Dedifferentiated amniotic fluid mesenchymal stem cell (primary cell): ENCODE data around the gene SUPT5H.
"Not testable (repeated sequence)": the region's sequence is repeated elsewhere in the genome, so short reads cannot be mapped to it uniquely, and the experiment has no call there.

ENCODE experiments used
- DNase-seq: peaks from one replicate; pipeline ENCODE4 v3.0.0-alpha.2; 2016; ENCODE audit errors: extremely low spot score

SUPT5H gene

DNA sequence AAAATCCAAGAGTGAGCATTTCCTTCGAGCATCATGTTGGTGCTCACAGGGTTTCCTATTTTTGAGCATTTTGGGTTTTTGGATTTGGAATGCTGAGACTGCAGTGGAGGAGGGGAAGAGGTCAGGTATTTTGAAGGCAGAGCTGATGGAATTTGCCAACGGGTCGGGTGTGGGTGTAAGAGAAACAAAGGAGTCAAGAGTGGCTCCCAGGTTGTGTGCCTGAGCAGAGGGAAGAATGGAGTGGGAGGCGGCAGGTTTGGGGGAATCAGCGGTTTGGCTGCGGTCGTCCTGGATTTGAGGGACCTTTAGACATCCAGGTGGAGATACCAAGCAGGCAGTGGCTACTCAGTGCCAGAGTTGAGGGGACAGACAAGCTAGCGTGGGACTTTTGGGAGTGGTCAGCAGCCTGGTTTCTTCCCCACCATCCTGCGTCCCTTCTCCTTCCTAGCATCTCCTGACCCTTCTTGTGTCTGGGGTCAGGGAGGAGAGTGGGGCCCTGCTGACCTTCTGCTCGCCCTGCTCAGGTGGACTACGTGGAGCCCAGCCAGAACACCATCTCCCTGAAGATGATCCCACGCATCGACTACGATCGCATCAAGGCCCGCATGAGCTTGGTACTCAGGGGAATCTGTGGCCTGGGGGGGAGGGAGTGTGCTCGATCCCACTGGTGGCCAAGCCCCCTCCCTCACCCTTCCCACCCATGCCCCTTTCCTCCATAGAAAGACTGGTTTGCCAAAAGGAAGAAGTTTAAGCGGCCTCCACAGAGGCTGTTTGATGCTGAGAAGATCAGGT, 20.8 kb downstream of the SUPT5H start:
- no peak for DNase-seq

DNA sequence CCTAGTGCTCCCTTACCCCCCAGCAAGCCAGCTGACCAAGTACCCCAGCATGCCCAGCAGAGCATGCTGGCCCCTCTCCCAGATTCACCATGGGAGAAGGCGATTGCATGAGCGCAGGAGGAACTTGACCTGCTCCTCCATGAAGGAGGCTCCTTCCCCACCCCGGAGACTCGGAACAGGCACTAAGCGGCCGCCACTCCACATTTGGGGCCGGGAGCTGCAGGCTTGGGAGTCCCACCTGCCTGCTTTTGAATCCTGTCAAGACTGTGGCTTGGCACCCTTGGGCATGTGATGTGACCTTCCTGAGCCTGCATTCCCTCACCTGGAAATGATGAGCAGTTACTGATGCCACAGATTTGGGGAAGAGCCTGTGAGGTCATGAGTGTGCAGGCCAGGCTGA, 22.6 kb downstream of the SUPT5H start:
- DNase-seq, result no peak

DNA sequence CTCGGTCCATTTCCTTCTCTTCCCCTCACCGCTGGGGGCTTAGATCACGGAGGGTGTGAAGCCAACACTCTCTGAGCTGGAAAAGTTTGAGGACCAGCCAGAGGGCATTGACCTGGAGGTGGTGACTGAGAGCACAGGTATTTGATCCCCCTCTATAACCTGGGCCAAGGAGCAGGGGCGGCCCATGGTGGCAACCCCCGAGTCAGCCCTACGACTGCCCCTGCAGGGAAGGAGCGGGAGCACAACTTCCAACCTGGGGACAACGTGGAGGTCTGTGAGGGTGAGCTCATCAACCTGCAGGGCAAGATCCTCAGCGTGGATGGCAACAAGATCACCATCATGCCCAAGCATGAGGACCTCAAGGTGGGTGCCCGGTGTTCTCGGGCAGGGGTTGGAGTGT, 23.7 kb downstream of the SUPT5H start:
- DNase-seq, result no peak

DNA sequence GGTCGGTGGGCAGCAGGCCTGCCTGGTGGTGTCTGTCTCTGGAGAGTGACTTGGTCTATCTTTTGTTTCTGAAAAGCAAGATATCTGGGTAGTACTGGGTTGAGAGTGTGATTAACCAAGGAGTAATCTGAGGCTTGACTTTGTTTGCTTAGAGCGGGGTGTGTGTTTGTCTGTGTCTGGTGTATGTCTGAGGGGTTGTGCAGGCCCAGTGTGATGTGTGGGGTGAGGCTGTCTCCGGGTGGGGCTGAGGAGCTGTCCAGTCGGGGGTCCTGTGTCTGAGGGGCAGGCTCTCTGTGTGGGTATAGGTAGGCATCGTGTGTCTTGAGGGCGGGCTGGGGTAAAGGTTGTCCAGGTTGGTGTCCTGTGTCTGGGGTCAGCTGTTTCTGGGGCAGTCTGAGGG, 24.2 kb downstream of the SUPT5H start:
- no peak for DNase-seq

DNA sequence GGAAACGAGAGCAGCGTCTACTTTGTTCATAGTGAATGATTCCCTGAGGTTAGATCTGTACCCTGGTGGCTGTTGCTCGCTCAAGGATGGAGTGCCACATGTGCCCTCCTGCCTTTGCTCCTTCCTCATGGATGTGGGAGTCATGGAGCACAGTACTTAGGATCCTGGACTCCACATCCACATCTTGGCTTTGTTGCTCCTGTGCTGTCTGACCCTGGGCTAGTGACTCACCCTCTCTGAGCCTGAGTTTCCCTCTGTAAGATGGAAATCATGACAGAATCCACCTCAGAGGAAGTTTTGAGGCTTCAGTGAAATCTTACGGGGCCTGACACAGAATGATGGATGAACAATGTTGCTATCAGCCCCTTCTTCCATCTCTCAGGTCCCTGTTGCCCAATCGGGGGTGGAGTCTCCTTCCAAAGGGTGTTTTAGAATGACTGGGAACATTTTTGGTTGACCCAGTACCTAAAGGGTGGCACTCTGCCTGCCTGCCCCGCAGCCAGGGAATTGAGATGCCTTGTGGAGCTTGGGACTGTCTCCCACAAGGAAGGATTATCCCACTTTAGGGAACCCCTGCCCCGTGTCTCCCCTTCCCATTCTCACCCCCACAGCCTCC, 25.4 kb downstream of the SUPT5H start:
- no peak for DNase-seq

DNA sequence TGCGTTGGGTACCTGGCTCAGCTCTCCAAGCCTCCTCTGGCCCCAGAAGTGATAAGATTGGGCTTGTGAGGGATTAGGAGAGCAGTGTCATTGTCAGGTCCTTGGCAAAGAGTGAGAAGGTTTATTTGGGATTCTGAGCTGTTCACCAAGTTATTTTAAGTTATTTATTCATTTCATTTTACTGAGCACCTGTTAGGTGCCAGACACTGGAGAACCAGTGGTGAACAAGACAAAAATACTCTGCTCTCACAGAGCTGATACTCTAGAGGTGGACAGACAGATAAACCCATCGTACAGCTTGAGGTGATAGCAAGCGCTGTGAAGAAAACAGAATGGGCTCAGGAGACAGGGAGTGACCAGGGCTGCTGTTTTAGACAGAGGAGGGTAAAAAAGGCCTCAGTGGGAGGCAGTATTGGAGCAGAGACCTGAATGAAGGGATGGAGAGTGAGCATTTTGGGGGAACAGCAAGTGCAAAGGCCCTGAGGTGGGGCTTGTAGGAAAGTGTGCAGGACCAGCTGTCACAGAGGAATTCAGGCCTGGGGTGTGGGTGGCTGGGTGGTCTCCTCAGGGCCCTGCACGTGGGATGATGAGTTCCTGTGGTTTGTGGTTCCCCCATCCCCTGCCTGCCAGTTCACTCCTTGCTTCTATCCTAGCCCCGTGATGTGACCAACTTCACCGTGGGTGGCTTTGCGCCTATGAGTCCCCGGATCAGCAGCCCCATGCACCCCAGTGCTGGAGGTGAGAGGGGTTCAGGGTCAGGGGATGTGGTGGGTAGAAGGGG, 26.6 kb downstream of the SUPT5H start:
- DNase-seq, result no peak

DNA sequence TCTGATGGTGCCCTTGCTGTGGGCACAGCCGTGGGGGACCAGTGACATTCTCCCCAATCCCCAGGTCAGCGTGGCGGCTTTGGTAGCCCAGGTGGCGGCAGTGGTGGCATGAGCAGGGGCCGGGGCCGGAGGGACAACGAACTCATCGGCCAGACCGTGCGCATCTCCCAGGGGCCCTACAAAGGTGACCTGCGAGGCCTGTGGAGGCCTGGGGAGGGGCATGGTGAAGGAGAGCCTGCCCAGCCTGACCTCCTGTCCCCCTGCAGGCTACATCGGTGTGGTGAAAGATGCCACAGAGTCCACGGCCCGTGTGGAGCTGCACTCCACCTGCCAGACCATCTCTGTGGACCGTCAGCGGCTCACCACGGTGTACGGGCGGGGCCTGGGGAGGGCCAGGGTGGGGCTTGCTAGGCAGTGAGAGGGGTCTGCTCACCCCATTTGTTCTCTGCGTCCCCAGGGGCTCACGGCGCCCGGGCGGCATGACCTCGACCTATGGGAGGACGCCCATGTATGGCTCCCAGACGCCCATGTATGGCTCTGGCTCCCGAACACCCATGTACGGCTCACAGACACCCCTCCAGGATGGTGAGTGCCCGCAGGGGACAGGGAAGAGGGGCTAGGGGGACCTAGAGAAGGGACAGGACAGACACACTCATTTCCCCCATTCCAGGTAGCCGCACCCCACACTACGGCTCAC, 27.5 kb downstream of the SUPT5H start:
- no peak for DNase-seq

DNA sequence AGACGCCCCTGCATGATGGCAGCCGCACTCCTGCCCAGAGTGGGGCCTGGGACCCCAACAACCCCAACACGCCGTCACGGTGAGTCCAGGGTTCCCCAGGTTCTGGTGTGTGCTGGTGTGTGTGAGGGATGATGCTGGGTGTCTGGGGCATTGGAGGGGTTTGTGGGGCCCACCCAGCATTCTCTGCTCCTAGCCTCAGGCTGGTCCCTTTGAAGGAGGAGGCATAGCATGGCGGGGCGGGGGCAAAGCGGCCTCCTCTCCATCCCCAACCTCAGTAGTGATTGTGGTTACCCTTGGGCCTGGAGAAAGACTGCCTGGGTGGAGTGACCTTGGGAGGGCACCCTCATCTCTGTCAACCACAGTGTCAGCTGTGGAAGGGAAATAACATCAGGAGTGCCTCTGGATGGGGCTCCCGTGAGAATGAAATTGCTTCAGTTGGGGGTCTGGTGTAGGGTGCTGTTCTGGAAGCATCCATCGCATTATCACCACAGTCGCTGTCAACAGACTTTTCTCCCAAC, 28.1 kb downstream of the SUPT5H start:
- DNase-seq, result no peak

DNA sequence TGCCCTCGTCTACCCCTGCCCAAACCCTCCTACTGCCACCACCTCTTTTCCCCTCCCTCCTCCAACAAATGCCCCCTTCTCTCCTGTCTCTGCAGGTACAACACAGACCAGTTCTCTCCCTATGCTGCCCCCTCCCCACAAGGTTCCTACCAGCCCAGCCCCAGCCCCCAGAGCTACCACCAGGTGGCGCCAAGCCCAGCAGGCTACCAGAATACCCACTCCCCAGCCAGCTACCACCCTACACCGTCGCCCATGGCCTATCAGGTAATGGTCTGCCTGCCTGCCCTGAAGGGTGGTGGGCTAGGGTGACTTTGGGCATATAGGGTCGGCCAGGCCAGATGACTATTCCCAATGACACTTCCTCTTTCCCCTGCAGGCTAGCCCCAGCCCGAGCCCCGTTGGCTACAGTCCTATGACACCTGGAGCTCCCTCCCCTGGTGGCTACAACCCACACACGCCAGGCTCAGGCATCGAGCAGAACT, 28.8 kb downstream of the SUPT5H start:
- no peak for DNase-seq

DNA sequence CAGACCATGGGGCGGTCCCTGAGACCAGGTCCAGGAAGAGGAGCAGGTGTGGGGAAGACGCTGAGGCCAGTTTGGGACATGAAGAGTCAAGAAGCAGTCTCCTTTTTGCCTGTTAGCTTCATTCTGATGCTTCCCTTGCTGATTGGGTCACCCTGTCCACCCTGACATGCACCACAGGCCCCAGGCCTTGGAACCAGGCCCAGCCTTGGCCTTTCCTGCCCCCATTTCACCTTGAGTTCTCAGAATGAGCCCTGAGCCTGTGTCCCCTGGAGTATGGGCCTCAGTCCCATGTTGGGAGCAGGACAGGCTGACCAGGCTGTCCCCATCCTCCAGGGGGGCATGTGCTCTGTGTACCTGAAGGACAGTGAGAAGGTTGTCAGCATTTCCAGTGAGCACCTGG, 30.4 kb downstream of the SUPT5H start:
- DNase-seq, result no peak

DNA sequence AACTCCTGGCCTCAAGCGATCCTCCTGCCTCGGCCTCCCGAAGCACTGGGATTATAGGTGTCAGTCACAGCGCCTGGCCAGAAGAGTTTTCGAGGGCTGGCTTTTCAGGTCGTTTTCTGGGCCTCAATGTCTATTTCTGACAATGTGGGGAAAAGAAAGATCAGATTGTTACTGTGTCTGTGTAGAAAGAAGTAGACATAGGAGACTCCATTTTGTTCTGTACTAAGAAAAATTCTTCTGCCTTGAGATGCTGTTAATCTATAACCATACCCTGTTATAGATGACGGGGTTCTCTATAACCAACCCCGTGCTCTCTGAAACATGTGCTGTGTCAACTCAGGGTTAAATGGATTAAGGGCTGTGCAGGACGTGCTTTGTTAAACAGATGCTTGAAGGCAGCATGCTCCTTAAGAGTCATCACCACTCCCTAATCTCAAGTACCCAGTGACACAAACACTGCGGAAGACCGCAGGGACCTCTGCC, 34.0 kb downstream of the SUPT5H start:
- DNase-seq, result not testable (repeated sequence)

DNA sequence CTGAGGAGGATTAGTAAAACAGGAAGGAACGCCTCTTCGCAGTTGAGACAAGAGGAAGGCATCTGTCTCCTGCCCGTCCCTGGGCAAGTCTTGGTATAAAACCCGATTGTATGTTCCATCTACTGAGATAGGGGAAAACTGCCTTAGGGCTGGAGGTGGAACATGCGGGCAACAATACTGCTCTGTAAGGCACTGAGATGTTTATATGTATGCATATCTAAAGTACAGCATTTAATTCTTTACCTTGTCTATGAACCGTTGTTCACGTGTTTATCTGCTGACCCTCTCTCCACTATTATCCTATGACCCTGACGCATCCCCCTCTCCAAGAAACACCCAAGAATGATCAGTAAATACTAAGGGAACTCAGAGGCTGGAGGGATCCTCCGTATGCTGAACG, 34.5 kb downstream of the SUPT5H start:
- DNase-seq, result no peak

DNA sequence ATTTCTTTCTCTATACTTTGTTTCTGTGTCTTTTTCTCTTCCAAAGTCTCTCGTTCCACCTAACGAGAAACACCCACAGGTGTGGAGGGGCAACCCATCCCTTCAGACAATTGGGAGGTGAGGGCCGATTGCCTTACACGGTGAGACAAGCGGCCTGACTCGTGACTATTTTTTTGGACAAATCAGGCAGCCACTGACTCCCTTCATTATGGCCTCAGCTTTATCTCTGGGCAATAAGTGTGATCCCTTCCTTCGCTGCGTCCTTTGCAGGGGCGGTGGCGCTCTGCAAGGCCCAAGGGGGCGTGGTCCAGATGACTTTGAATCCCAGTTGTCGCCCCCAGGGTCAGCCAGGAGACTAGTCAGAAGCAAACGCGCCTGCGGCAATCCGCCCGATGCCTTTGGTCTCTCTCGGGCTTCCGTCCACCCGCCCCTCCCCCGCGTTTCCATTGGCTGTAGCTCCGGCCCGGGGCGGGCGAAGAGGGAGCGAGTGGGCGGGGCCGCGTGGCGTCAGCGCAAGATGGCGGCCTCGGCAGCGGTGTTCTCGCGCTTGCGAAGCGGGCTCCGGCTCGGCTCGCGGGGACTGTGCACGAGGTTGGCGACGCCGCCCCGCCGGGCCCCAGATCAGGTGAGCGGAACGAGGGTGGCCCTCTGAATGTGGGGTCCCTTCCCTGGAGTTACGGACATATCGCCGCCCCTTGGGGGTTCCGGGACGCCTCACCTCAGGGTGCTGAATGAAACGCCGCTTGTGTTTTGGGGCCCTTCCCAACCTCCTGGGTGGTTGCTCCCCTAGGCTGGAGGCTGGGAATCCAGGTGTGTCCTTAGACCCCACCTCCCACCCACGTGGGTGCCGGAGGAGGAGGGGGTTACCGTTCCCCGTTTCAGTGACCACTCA, 35.2 kb downstream of the SUPT5H start, which contains the start of gene TIMM50:
Gene TIMM50 (plus strand): TSS at position 502 of the 892 bp plus-strand sequence. CDS start 16 bp downstream, at position 518.
- peak; percentile 96 for DNase-seq

DNA sequence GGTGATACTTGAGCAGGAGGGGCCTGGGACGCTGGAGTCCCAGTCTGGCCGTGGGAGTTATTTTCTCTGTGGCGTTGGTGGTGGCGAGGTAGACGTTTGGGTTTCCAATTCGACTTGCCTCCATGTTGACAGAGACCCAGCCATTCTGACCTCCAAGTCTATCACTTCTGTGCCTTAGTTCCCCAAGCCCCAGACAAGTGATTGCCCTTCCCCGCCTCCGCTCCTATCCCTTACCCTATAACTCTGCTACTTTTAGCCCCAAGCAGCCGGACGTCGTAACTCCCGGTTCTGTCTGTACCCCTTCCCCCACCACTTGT, 35.8 kb downstream of the SUPT5H start:
- no peak for DNase-seq

DNA sequence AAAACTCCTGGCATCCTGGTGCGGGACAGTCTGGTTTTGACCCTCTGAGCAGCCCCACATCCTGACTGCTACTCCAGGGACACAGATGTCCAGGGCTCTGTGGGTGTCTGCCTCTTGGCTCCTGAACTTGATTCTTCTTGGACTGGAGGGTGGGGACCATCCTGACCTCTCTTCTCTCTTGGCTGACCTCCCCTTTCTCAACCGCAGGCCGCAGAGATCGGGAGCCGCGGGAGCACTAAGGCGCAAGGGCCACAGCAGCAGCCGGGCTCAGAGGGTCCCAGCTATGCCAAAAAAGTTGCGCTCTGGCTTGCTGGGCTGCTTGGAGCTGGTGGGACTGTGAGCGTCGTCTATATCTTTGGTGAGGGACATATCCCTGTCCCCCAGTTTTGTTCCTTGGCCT, 36.3 kb downstream of the SUPT5H start:
- no peak for DNase-seq

DNA sequence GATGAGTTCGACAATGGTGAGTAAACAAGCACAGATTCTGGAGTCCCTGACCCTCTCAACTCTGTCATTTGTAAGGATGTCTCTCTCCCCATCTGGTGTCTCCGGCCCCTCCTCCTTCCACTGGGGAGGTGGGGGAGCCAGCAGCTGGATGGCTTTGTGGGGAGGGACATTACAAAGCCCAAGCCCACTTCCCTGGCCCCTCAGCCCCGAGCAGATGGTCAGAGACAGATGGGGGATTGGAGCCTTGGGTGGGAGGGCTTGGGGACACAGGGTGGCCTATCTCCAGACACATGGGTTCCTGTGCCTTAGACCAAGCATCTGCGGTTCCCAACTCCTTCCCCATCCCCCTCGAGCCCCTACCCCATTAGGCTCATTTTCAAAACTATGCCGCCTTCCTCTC, 37.8 kb downstream of the SUPT5H start:
- DNase-seq, result no peak

DNA sequence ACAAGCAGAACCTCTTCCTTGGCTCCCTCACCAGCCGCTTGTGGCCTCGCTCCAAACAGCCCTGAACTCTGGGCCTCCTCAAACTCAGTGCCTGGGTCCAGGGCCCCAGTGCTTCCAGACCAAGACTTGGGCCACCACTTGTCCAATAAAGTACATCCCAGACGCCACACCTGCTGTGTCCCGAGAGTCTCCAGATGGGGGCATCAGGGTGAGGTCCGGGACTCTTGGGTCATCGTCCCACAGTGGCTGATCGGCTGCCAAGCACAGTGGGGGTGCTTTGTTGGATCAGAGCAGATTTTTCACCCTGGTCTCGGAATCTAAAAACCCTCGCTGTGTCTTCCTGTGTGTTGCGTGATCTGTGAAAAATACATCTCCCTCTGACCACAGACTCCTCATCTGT, 44.4 kb downstream of the SUPT5H start:
- no peak for DNase-seq

DNA sequence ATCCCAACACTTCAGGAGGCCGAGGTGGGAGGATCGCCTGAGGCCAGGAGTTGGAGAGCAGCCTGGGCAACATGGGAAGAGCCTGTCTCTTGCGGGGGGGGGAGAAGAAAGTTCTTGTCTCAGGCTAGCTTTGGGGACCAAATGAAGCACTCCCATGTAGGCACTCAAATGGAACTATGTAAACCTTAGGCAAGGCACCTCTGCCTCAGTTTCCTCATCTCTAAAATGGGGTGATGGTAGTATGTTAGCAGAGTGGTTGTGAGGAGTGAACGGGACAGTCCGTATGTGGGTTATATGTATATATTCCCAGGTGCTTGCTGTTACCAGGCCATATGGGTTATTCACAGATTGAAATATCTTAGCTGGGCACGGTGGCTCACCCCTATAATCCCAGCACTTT, 46.8 kb downstream of the SUPT5H start:
- no peak for DNase-seq

DNA sequence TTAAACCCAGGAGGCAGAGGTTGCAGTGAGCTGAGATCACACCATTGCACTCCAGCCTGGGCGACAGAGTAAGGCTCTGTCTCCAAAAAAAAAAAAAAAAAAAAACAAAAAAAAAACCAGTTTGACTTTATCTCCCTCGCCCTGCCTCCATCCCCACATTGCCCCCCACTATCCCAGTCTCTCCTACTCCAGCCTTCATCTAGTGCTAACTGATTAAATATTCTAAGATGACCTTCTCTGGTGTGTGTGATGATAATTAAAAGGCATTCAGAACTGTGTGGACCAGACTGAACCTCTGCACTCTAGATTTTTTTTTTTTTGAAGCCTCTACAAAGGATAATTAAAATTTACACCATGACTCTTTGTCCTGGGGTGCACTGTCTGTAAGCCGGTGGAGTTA, 47.4 kb downstream of the SUPT5H start:
- DNase-seq, result no peak

DNA sequence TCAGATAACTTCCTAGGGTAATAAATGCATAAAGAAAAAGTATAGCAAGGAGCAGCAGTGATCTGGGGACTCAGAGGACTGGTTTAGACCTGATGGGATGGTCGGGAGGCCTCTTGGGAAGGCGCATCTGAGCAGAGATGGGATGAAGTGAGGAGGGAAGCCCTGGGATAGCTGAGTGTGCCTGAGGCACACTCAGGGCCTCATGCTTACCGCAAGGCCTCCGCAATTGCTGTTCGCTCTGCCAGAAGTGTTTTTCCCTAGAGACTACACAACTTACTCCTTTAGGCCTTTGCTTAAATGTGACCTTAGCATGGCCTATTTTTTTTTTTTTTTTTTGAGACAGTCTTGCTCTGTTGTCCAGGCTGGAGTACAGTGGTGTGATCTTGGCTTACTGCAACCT, 49.3 kb downstream of the SUPT5H start:
- DNase-seq, result no peak

DNA sequence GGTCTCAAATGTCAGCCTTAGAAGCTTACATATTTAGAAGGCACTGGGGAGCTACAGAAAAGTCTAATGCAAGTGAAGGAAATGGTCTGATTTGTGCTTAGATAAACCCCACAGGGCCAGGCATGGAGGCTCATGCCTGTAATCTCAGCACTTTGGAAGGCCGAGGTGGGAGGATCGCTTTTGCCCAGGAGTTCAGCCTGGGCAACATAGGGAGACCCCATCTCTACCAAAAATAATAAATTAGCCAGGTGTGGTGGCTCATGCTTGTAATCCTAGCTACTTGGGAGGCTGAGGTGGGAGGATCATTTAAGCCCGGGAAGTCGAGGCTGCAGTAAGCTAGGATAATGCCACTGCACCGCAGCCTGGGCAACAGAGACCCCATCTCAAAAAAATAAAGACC, 50.7 kb downstream of the SUPT5H start:
- DNase-seq, result no peak
